Measurements from ENCODE around the gene TANGO2. TPM values are rescaled to one million over a fixed set of nuclear protein-coding genes. Genes with fewer than 3 reads are reported as not detected.
A peak's percentile ranks its signal among the peaks of the same experiment; 100 is the strongest.

TANGO2 gene
- total RNA-seq, 1 experiment from 2014 or later: 14.6 TPM

DNA sequence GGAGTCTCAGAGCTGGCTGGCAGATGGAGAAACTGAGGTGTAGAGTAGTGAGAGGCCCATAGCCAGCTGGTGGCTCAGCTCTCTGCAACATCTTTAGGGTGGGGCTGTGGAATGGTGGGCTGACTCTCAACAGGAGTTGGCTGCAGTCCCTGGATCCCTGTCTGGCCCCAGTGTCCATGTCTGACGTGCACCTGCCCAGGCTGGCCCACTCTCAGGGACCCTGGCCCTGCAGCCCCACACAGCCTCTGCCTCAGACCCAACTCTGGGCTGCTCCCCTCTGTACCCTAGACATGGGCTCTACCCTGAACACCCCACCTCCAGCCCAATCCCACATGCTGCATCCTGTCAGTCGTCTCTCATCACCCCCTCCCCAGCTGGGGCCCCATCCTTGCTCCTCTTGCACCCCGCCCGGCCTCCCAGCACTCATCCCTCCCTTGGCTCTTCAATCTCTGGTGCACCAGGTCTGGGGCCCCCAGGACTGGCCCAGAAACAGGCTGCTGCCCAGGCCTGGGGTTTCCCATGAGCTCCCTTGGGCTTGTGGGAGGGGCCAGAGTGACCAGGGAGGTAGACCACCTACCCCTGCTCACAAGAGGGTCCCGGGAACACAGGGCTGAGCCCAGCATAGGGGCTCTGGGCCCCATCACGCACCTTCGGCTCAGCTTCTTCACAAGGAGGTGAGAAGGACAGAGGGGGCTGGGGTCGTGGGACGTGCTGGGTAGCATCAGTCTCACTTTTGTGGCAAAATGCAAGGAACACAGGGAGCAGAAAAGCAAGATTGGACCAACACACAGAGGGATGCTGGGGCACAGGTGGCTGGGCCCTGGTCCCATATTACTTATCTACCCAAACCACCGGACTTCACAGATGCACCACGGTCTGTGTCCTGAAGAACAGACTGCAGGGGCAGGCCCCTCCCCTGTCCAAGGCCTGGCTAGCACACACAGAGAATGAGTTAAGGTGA is 35.8 kb upstream of the TANGO2 start:
- Histone ChIP-seq H3K14ac (ENCODE audit: insufficient read depth, low read length) (no peak overlapping the region), H2BK120ac (ENCODE audit: low read depth, low read length, poor library complexity, severe bottlenecking) (no peak overlapping the region), H3K79me2 (ENCODE audit: insufficient read depth, low read length) (no peaks in the 10 kb centered on the region), H2BK12ac (ENCODE audit: insufficient read length, low read depth, low read length) (no peak overlapping the region), H3K27ac (ENCODE audit: insufficient read length, low read depth, low read length) (no peak overlapping the region), H3K79me1 (ENCODE audit: insufficient read depth, low read depth, low read length, poor library complexity, severe bottlenecking) (peaks cover 4% of the 10 kb centered on the region), H4K91ac (ENCODE audit: insufficient read length, low read depth, low read length) (no peak overlapping the region), H3K9me3 (ENCODE audit: control insufficient read depth, low read depth, low read length) (no peaks in the 10 kb centered on the region), H3K9ac (ENCODE audit: extremely low read depth, insufficient read length, low read length) (no peak overlapping the region), H2AK5ac (ENCODE audit: insufficient read length, low read length) (no peak overlapping the region), H3K4ac (ENCODE audit: low read depth, low read length) (no peak overlapping the region), H3K23ac (ENCODE audit: insufficient read length, low read depth, low read length) (no peak overlapping the region), H3K56ac (ENCODE audit: insufficient read length, low read depth, low read length) (no peak overlapping the region), H4K20me1 (ENCODE audit: control insufficient read depth, insufficient read depth, insufficient read length) (peaks cover 3% of the 10 kb centered on the region), H3K23me2 (ENCODE audit: insufficient read length, low read depth, low read length, poor library complexity, severe bottlenecking) (no peaks in the 10 kb centered on the region), H2BK20ac (ENCODE audit: low read depth, low read length, poor library complexity, severe bottlenecking) (no peak overlapping the region), H2BK5ac (ENCODE audit: insufficient read length, low read length) (no peak overlapping the region), H3K4me1 (ENCODE audit: insufficient read depth, low read length) (no peaks in the 10 kb centered on the region; the same call in 1 of the 2 replicates), H3K18ac (ENCODE audit: insufficient read length, low read depth, low read length) (no peak overlapping the region), H3K27me3 (ENCODE audit: insufficient read depth, low read length) (no peaks in the 10 kb centered on the region), H4K5ac (ENCODE audit: insufficient read length, low read depth, low read length) (no peak overlapping the region), H4K8ac (replicated peaks; ENCODE audit: insufficient read length, low read depth, low read length) (no peak overlapping the region), H2BK15ac (ENCODE audit: low read depth, low read length) (no peak overlapping the region), H2AFZ (ENCODE audit: low read length) (no peak overlapping the region), H3K4me2 (ENCODE audit: insufficient read depth, insufficient read length, low read length) (no peak overlapping the region), H3T11ph (ENCODE audit: low read length) (no peak overlapping the region)
- H3K9me3 Mint-ChIP-seq: no peaks in the 10 kb centered on the region
- TF ChIP-seq CTCF (conservative IDR thresholded peaks at IDR 0.05): no peak
- peak overlapping the region; percentile 17 to 63; a peak in 3 of 5 replicates for H3K4me3 Mint-ChIP-seq
- peaks cover 5 to 14% of the 10 kb centered on the region in 2 experiments; a peak in 3 of 4 replicates for H3K4me1 Mint-ChIP-seq
- peak overlapping the region in 1 of 3 experiments; percentile 65; a peak in 1 of 7 replicates for H3K27ac Mint-ChIP-seq
- DNase-seq: no peak
- no CpG with 5 or more reads among the region's 11 CpGs for WGBS (ENCODE audit: extremely low coverage, insufficient read length, low lambda C conversion rate)
- H3K36me3 Mint-ChIP-seq (ENCODE audit: insufficient read depth in 1 of 3, low read depth in 3 of 3): peaks cover 2 to 9% (median 9%) of the 10 kb centered on the region in 3 experiments; a peak in 6 of 7 replicates
- H3K27me3 Mint-ChIP-seq (ENCODE audit: low read depth): no peaks in the 10 kb centered on the region
